Activated T-cell treated with anti-CD3 and anti-CD28 coated beads for 24 hours (primary cell): Measurements from ENCODE around the gene RPUSD3.
A peak's percentile ranks its signal among the peaks of the same experiment; 100 is the strongest.

ENCODE experiments used
- DNase-seq: peaks from one replicate; pipeline ENCODE4 v3.0.0-alpha.2; 2020; ENCODE audit warnings: low read depth

Gene RPUSD3

DNA sequence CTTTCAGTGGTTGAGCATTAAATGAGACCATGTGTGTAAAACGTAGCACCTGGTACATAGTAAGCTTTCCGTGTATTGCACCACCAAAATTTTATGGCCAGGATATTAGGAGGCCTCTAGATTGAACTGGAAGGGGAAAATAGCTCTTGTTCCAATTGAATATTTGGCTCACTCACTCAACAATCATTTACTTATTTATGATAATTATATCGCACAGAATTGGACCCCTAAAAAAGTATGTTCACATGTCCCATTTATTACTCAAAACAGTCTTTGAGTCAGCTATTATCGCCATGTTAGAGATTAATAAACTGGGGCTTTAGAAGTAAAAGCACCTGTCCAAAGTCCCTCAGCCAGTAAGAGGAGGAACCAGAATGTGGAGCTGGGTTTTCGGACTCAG lies 38.8 kb downstream of the RPUSD3 start:
- DNase-seq: no peak

DNA sequence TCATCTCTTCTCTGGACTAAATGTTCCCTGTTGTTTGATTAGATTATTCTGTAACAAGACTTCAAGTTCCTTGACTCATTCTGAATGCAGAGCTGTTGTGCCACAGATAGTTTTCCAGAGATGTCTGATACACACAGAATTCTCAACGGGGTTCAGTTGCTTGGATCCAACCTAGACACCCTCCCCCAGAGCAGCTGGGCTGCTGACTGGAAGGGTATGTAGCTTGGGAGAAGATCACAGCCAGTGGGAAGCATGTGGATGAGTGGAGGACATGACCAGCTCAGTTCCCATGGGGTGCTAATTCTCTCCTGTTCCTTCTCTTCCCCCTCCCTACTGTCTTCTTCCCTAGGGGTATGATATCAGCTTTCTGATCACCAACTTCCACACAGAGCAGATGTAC lies 40.3 kb downstream of the RPUSD3 start:
- no peak for DNase-seq

- DNase-seq: no peak
These were observed 43.3 kb downstream of the RPUSD3 start for GRCh38 chr3:9800529-9800928.

- DNase-seq: no peak
These were observed 46.4 kb downstream of the RPUSD3 start for GRCh38 chr3:9797196-9797945.

GRCh38 chr3:9795207-9795606 lies 48.6 kb downstream of the RPUSD3 start:
- no peak for DNase-seq

DNA sequence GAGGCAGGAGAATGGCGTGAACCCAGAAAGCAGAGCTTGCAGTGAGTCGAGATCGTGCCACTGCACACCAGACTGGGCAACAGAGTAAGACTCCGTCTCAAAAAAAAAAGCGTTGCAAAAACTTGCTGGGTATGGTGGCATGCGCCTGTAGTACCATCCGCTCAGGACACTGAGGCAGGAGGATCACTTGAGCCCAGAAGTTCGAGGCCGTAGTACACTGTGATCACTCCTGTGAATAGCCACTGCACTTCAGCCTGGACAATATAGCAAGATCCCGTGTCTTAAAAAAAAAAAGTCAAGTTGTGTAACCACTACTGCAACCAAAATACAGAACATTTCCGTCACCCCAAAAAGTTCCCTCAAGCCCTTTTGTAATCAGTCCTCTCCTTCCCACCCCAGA lies 49.4 kb downstream of the RPUSD3 start:
- DNase-seq: no peak

DNA sequence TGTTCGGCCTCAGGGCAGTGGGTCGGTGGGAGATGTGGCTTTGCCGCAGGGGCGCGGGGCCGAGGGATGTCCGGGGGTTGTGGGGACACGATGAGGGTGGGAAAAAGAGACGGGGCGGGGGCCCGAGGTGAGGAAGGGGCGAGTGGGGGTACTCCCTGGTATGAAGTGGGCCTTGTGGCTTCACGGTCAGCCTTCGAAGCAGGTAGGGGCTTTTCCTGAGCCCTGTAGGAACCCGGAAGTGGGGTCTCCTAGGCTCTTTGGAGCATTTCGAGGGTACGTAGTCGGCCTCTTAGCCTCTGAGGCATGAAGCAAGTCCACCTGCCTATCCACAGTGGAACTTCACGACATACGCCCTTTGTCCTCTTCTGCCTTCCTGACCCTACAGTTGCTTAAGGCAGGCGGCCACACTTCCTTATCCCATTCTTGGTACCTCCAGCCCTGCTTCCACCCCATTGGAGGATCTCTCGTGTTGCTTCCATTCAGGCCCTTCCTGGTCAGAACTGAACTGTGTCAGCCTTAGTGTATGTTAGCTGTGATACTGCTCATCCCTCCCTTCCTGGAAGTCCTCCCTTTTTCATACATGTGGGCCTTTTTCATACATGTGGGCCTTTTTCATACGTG lies 50.5 kb downstream of the RPUSD3 start:
- no peak for DNase-seq

GRCh38 chr3:9792405-9793160 lies 51.2 kb downstream of the RPUSD3 start, which contains the start of the genes ARPC4 and TADA3:
Gene ARPC4, plus strand, starts transcription at chr3:9793082. Its CDS starts 40 bp downstream, at chr3:9793122.
Gene TADA3, minus strand, starts transcription at chr3:9792473. Its CDS starts 1,007 bp downstream, at chr3:9791466.
- peak; percentile 84 for DNase-seq

GRCh38 chr3:9791790-9792404 lies 51.9 kb downstream of the RPUSD3 start:
- no peak for DNase-seq

- no peak for DNase-seq
These were observed 52.7 kb downstream of the RPUSD3 start for GRCh38 chr3:9791127-9791526.
